RWPE2 (cell line): ENCODE data around the gene ARL8B.
"Not testable (repeated sequence)": the region's sequence is repeated elsewhere in the genome, so short reads cannot be mapped to it uniquely, and the experiment has no call there.

Experiments
- ATAC-seq: fragments of 200-7000 bp; cut with Tn5 transposase; 3 replicates; pipeline ENCODE4 v1.9.1; 2021; ENCODE audit warnings: low read depth
- DNase-seq: peaks from one replicate; pipeline ENCODE4 v3.0.0-alpha.2; 2020; ENCODE audit warnings: low spot score
- H3K27ac ChIP-seq: fragments of 450-650 bp; 2 replicates; pipeline ENCODE4 v1.5.1; 2017; ENCODE audit warnings: mild to moderate bottlenecking; ENCODE audit not compliant: poor library complexity, severe bottlenecking
- H3K27me3 ChIP-seq: fragments of 250-450 bp; sonication (Bioruptor Pico); 2 replicates; pipeline ENCODE4 v1.5.1; 2021; ENCODE audit warnings: mild to moderate bottlenecking, moderate library complexity; ENCODE audit not compliant: insufficient read depth, poor library complexity, severe bottlenecking
- H3K36me3 ChIP-seq: fragments of 250-450 bp; sonication (Bioruptor Pico); 2 replicates; pipeline ENCODE4 v1.5.1; 2020; ENCODE audit warnings: low read depth, mild to moderate bottlenecking, moderate library complexity
- H3K4me1 ChIP-seq: fragments of 250-450 bp; sonication (Bioruptor Pico); 2 replicates; pipeline ENCODE4 v1.5.1; 2021; ENCODE audit warnings: mild to moderate bottlenecking, moderate library complexity; ENCODE audit not compliant: insufficient read depth, poor library complexity, severe bottlenecking
- H3K4me3 ChIP-seq: fragments of 250-450 bp; sonication (Bioruptor Pico); 2 replicates; pipeline ENCODE4 v1.5.1; 2021; ENCODE audit warnings: mild to moderate bottlenecking, moderate library complexity; ENCODE audit not compliant: severe bottlenecking
- H3K9me3 ChIP-seq: fragments of 250-450 bp; sonication (Bioruptor Pico); 2 replicates; pipeline ENCODE4 v1.5.1; 2021; ENCODE audit warnings: mild to moderate bottlenecking, moderate library complexity; ENCODE audit not compliant: severe bottlenecking
- CTCF ChIP-seq: fragments of 450-650 bp; IDR thresholded peaks from one replicate; pipeline ENCODE4 v1.5.1; 2017; ENCODE audit warnings: mild to moderate bottlenecking, moderate library complexity; ENCODE audit not compliant: poor library complexity, severe bottlenecking

Gene ARL8B

GRCh38 chr3:5140839-5141238 lies 18.7 kb downstream of the ARL8B start:
- peaks cover 24% of the 10 kb centered on the region for H3K4me1 ChIP-seq
- no peak for ATAC-seq
- no peaks in the 10 kb centered on the region for H3K27me3 ChIP-seq
- H3K27ac ChIP-seq = no peak overlapping the region
- no peak for TF ChIP-seq CTCF
- no peaks in the 10 kb centered on the region for H3K9me3 ChIP-seq
- H3K4me3 ChIP-seq = no peak overlapping the region
- DNase-seq = no peak
- peaks cover 11% of the 10 kb centered on the region; the same call in 1 of the 2 replicates for H3K36me3 ChIP-seq

GRCh38 chr3:5141760-5142159 lies 19.7 kb downstream of the ARL8B start:
- no peak for DNase-seq

GRCh38 chr3:5143464-5143863 lies 21.4 kb downstream of the ARL8B start:
- H3K4me3 ChIP-seq = no peak overlapping the region
- ATAC-seq (no peak), DNase-seq (no peak)
- no peak for TF ChIP-seq CTCF
- no peak overlapping the region for H3K27ac ChIP-seq
- no peaks in the 10 kb centered on the region for H3K9me3 ChIP-seq
- no peaks in the 10 kb centered on the region for H3K27me3 ChIP-seq
- H3K36me3 ChIP-seq = peaks cover 11% of the 10 kb centered on the region; the same call in 1 of the 2 replicates
- peaks cover 10% of the 10 kb centered on the region for H3K4me1 ChIP-seq

More at GRCh38 chr3:5141760-5142159, 19.7 kb downstream of the ARL8B start:
- Histone ChIP-seq H3K4me3 (no peak overlapping the region), H3K9me3 (no peaks in the 10 kb centered on the region), H3K36me3 (peaks cover 11% of the 10 kb centered on the region; the same call in 1 of the 2 replicates), H3K27me3 (no peaks in the 10 kb centered on the region), H3K27ac (no peak overlapping the region), H3K4me1 (peaks cover 24% of the 10 kb centered on the region)
- no peak for ATAC-seq
- no peak for TF ChIP-seq CTCF

GRCh38 chr3:5144316-5144994 lies 22.4 kb downstream of the ARL8B start:
- no peaks in the 10 kb centered on the region for H3K27me3 ChIP-seq
- no peak overlapping the region for H3K27ac ChIP-seq
- peaks cover 2% of the 10 kb centered on the region for H3K4me1 ChIP-seq
- no peak for TF ChIP-seq CTCF
- DNase-seq (no peak), ATAC-seq (no peak)
- H3K4me3 ChIP-seq = no peak overlapping the region
- peaks cover 11% of the 10 kb centered on the region; the same call in 1 of the 2 replicates for H3K36me3 ChIP-seq
- no peaks in the 10 kb centered on the region for H3K9me3 ChIP-seq

- ATAC-seq (no peak), DNase-seq (no peak)
- no peaks in the 10 kb centered on the region for H3K4me1 ChIP-seq
- H3K36me3 ChIP-seq = peaks cover 11% of the 10 kb centered on the region; the same call in 1 of the 2 replicates
- no peaks in the 10 kb centered on the region for H3K27me3 ChIP-seq
- no peak overlapping the region for H3K27ac ChIP-seq
- TF ChIP-seq CTCF = no peak
- no peak overlapping the region for H3K4me3 ChIP-seq
- no peaks in the 10 kb centered on the region for H3K9me3 ChIP-seq
Measured at GRCh38 chr3:5145120-5145519, 23.0 kb downstream of the ARL8B start.

GRCh38 chr3:5147152-5147551 lies 25.1 kb downstream of the ARL8B start:
- not testable (repeated sequence) for H3K4me3 ChIP-seq, DNase-seq, H3K27ac ChIP-seq, H3K9me3 ChIP-seq, H3K27me3 ChIP-seq, ATAC-seq, H3K4me1 ChIP-seq, H3K36me3 ChIP-seq
